ENCODE results near the gene SCGB1D2. TPM values are rescaled to one million over a fixed set of nuclear protein-coding genes. Genes with fewer than 3 reads are reported as not detected.

Gene SCGB1D2
- total RNA-seq, 1 experiment from 2014 or later: not detected

GRCh38 chr11:62266558-62266957, 24.5 kb downstream of the SCGB1D2 start:
- POLR2A ChIA-PET: interaction anchor here (0.7 kb wide), 1 partner anchor 10 kb away, joined by 6 read pairs; no protein-coding TSS in a partner anchor
- no peaks in the 10 kb centered on the region for H3K9me3 Mint-ChIP-seq (ENCODE audit: unreplicated experiment)
- intact Hi-C loops (cut with micrococcal nuclease; ENCODE audit: unreplicated experiment): no loop called here
- H3K27ac Mint-ChIP-seq (ENCODE audit: unreplicated experiment): no peak overlapping the region
- H3K27me3 Mint-ChIP-seq (ENCODE audit: insufficient read depth, unreplicated experiment): peaks cover 14% of the 10 kb centered on the region
- no peak for DNase-seq
- Histone ChIP-seq H3K27me3 (replicated peaks; ENCODE audit: control insufficient read depth, insufficient read depth, low read length) (no peaks in the 10 kb centered on the region; the same call in 1 of the 2 replicates), H3K9me3 (no peaks in the 10 kb centered on the region), H3K4me3 (ENCODE audit: low read depth, low read length) (no peak overlapping the region), H3K36me3 (ENCODE audit: control insufficient read depth, insufficient read depth, low read length) (no peaks in the 10 kb centered on the region), H3K4me1 (no peaks in the 10 kb centered on the region)
- TF ChIP-seq CTCF (IDR thresholded peaks at IDR 0.05; ENCODE audit: insufficient read depth in 1 of 2, low read depth in 1 of 2, low read length in 1 of 2, severe bottlenecking in 1 of 2, unreplicated experiment in 1 of 2): no peak
- no peaks in the 10 kb centered on the region for H3K4me1 Mint-ChIP-seq (ENCODE audit: low read depth, unreplicated experiment)
- BruUV-seq (replicated peaks): no TSS peak
- no peaks in the 10 kb centered on the region for H3K36me3 Mint-ChIP-seq (ENCODE audit: insufficient read depth, unreplicated experiment)
- CTCF ChIA-PET: interaction anchor here (0.5 kb wide), 1 partner anchor 260 kb away, joined by 3 read pairs; no protein-coding TSS in a partner anchor
- no peak overlapping the region for H3K4me3 Mint-ChIP-seq (ENCODE audit: unreplicated experiment)

GRCh38 chr11:62267050-62267449, 25.0 kb downstream of the SCGB1D2 start:
- no peaks in the 10 kb centered on the region for H3K9me3 ChIP-seq
- ChIA-PET CTCF (no interaction called here), POLR2A (interaction anchor here (0.7 kb wide), 1 partner anchor 10 kb away, joined by 6 read pairs; no protein-coding TSS in a partner anchor)
- H3K4me1 Mint-ChIP-seq (ENCODE audit: low read depth, unreplicated experiment): no peaks in the 10 kb centered on the region
- no peak overlapping the region for H3K27ac Mint-ChIP-seq (ENCODE audit: unreplicated experiment)
- no peak for TF ChIP-seq CTCF (IDR thresholded peaks at IDR 0.05; ENCODE audit: insufficient read depth in 1 of 2, low read depth in 1 of 2, low read length in 1 of 2, severe bottlenecking in 1 of 2, unreplicated experiment in 1 of 2)
- peaks cover 14% of the 10 kb centered on the region for H3K27me3 Mint-ChIP-seq (ENCODE audit: insufficient read depth, unreplicated experiment)
- no TSS peak for BruUV-seq (replicated peaks)
- intact Hi-C loops (cut with micrococcal nuclease; ENCODE audit: unreplicated experiment): no loop called here
- no peaks in the 10 kb centered on the region for H3K9me3 Mint-ChIP-seq (ENCODE audit: unreplicated experiment)
- no peak for DNase-seq
- H3K4me3 Mint-ChIP-seq (ENCODE audit: unreplicated experiment): no peak overlapping the region
- no peaks in the 10 kb centered on the region for H3K36me3 Mint-ChIP-seq (ENCODE audit: insufficient read depth, unreplicated experiment)
- H3K27me3 ChIP-seq (replicated peaks; ENCODE audit: control insufficient read depth, insufficient read depth, low read length): no peaks in the 10 kb centered on the region; the same call in 1 of the 2 replicates
- H3K4me1 ChIP-seq: no peaks in the 10 kb centered on the region
- no peaks in the 10 kb centered on the region for H3K36me3 ChIP-seq (ENCODE audit: control insufficient read depth, insufficient read depth, low read length)
- no peak overlapping the region for H3K4me3 ChIP-seq (ENCODE audit: low read depth, low read length)

- H3K27me3 Mint-ChIP-seq (ENCODE audit: insufficient read depth, unreplicated experiment): peaks cover 14% of the 10 kb centered on the region
- Histone ChIP-seq H3K9me3 (no peaks in the 10 kb centered on the region), H3K27me3 (replicated peaks; ENCODE audit: control insufficient read depth, insufficient read depth, low read length) (no peaks in the 10 kb centered on the region; the same call in 1 of the 2 replicates), H3K4me3 (ENCODE audit: low read depth, low read length) (no peak overlapping the region), H3K4me1 (no peaks in the 10 kb centered on the region), H3K36me3 (ENCODE audit: control insufficient read depth, insufficient read depth, low read length) (no peaks in the 10 kb centered on the region)
- no peak overlapping the region for H3K27ac Mint-ChIP-seq (ENCODE audit: unreplicated experiment)
- DNase-seq: no peak
- no TSS peak for BruUV-seq (replicated peaks)
- no peak overlapping the region for H3K4me3 Mint-ChIP-seq (ENCODE audit: unreplicated experiment)
- no peaks in the 10 kb centered on the region for H3K4me1 Mint-ChIP-seq (ENCODE audit: low read depth, unreplicated experiment)
- no peak for TF ChIP-seq CTCF (IDR thresholded peaks at IDR 0.05; ENCODE audit: insufficient read depth in 1 of 2, low read depth in 1 of 2, low read length in 1 of 2, severe bottlenecking in 1 of 2, unreplicated experiment in 1 of 2)
- no peaks in the 10 kb centered on the region for H3K9me3 Mint-ChIP-seq (ENCODE audit: unreplicated experiment)
- CTCF ChIA-PET: no interaction called here
- POLR2A ChIA-PET: no interaction called here
- intact Hi-C loops (cut with micrococcal nuclease; ENCODE audit: unreplicated experiment): no loop called here
- no peaks in the 10 kb centered on the region for H3K36me3 Mint-ChIP-seq (ENCODE audit: insufficient read depth, unreplicated experiment)
These were observed 25.5 kb downstream of the SCGB1D2 start for GRCh38 chr11:62267576-62267975.
